Erythroblast (primary cell): ENCODE data around the gene DYNC1I1.
"Not testable (repeated sequence)": the region's sequence is repeated elsewhere in the genome, so short reads cannot be mapped to it uniquely, and the experiment has no call there.

ENCODE experiments used
- DNase-seq, 2 experiments: peaks; one replicate each; lab custom pipeline; 2025; lab: John Stamatoyannopoulos, UW
- GATA1 ChIP-seq: IDR thresholded peaks from 2 replicates; pipeline ENCODE4 v1.6.1; 2011; ENCODE audit warnings: low read depth, mild to moderate bottlenecking, control low read depth, low read length, moderate library complexity
- POLR2A ChIP-seq: IDR thresholded peaks from 2 replicates; pipeline ENCODE4 v1.6.1; 2011; ENCODE audit warnings: mild to moderate bottlenecking, low read length

The DYNC1I1 gene

GRCh38 chr7:95919556-95919955, 147.2 kb downstream of the DYNC1I1 start:
- no peak for DNase-seq
- TF ChIP-seq POLR2A: no peak
- no peak for TF ChIP-seq GATA1

- TF ChIP-seq GATA1: no peak
- TF ChIP-seq POLR2A: no peak
- DNase-seq: no peak
Measured at GRCh38 chr7:95921543-95921942, 149.2 kb downstream of the DYNC1I1 start.

- no peak for DNase-seq
- no peak for TF ChIP-seq POLR2A
- TF ChIP-seq GATA1: no peak
Measured at GRCh38 chr7:95922191-95922590, 149.8 kb downstream of the DYNC1I1 start.

- TF ChIP-seq POLR2A (no peak), GATA1 (no peak)
- DNase-seq: no peak
Measured at GRCh38 chr7:95925236-95925635, 152.9 kb downstream of the DYNC1I1 start.

- DNase-seq: no peak
- no peak for TF ChIP-seq GATA1
Measured at GRCh38 chr7:95925971-95926370, 153.6 kb downstream of the DYNC1I1 start.

- no peak for DNase-seq
Measured at GRCh38 chr7:95927756-95928155, 155.4 kb downstream of the DYNC1I1 start.

GRCh38 chr7:95929710-95930280, 157.4 kb downstream of the DYNC1I1 start:
- TF ChIP-seq POLR2A (no peak), GATA1 (no peak)
- DNase-seq: no peak

More at GRCh38 chr7:95927756-95928155, 155.4 kb downstream of the DYNC1I1 start:
- TF ChIP-seq GATA1 (no peak), POLR2A (no peak)

GRCh38 chr7:95931460-95932232, 159.3 kb downstream of the DYNC1I1 start:
- TF ChIP-seq GATA1 (no peak), POLR2A (no peak)
- DNase-seq: no peak

GRCh38 chr7:95933618-95934017, 161.3 kb downstream of the DYNC1I1 start:
- DNase-seq: no peak
- TF ChIP-seq POLR2A (no peak), GATA1 (no peak)

GRCh38 chr7:95944867-95945266, 172.5 kb downstream of the DYNC1I1 start:
- not testable (repeated sequence) for DNase-seq

- DNase-seq: no peak
- no peak for TF ChIP-seq POLR2A
- no peak for TF ChIP-seq GATA1
Measured at GRCh38 chr7:95950698-95951097, 178.3 kb downstream of the DYNC1I1 start.

GRCh38 chr7:95951531-95951930, 179.2 kb downstream of the DYNC1I1 start:
- no peak for DNase-seq

GRCh38 chr7:95951997-95952795, 179.8 kb downstream of the DYNC1I1 start:
- DNase-seq: no peak
- no peak for TF ChIP-seq GATA1
- TF ChIP-seq POLR2A: no peak

More at GRCh38 chr7:95951531-95951930, 179.2 kb downstream of the DYNC1I1 start:
- no peak for TF ChIP-seq GATA1

- DNase-seq: no peak
- TF ChIP-seq GATA1 (no peak), POLR2A (no peak)
Measured at GRCh38 chr7:95952851-95953250, 180.5 kb downstream of the DYNC1I1 start.

GRCh38 chr7:95955748-95956147, 183.4 kb downstream of the DYNC1I1 start:
- TF ChIP-seq GATA1: no peak
- no peak for TF ChIP-seq POLR2A
- no peak for DNase-seq
